Kidney (tissue), 14 donors: ENCODE results near the gene LMAN1. TPM values are rescaled to one million over a fixed set of nuclear protein-coding genes. Genes with fewer than 3 reads are reported as not detected.

Experiments used
- DNase-seq, 5 donors: peaks; one replicate each; pipeline ENCODE4 v3.0.0-alpha.2; 2013 to 2020
- FAIRE-seq: peaks from 2 replicates; lab custom pipeline; 2012; peaks lifted over from hg19 to GRCh38; lab: Jason Lieb, UNC
- H3K27ac ChIP-seq, 2 donors: one replicate each; pipeline ENCODE4 v1.7.0; 2013; ENCODE audit warnings: low read depth in 2 of 2, low read length in 2 of 2, inconsistent platforms in 1 of 2
- H3K27me3 ChIP-seq: one replicate; pipeline ENCODE4 v1.7.1; 2013; ENCODE audit warnings: low read length, inconsistent platforms; ENCODE audit not compliant: control insufficient read depth, insufficient read depth
- H3K36me3 ChIP-seq, 3 donors: one replicate each; pipeline versions ENCODE4 v1.7.0 to v1.7.1; 2013; ENCODE audit warnings: low read length in 3 of 3, control low read depth in 1 of 3, inconsistent platforms in 1 of 3; ENCODE audit not compliant: insufficient read depth in 3 of 3, control insufficient read depth in 2 of 3
- H3K4me1 ChIP-seq, 3 donors: one replicate each; pipeline versions ENCODE4 v1.7.0 to v1.7.1; 2013; ENCODE audit warnings: low read length in 3 of 3, inconsistent platforms in 1 of 3, low read depth in 1 of 3; ENCODE audit not compliant: control insufficient read depth in 2 of 3, insufficient read depth in 2 of 3
- H3K4me3 ChIP-seq, 3 donors: one replicate each; pipeline versions ENCODE4 v1.7.0 to v1.8.1; 2013; ENCODE audit warnings: low read length in 3 of 3, control low read depth in 1 of 3, inconsistent platforms in 1 of 3
- H3K9ac ChIP-seq, 3 donors: one replicate each; pipeline versions ENCODE4 v1.7.0 to v1.7.1; 2013; ENCODE audit warnings: low read length in 3 of 3, control low read depth in 1 of 3, inconsistent platforms in 1 of 3
- H3K9me3 ChIP-seq, 3 donors: one replicate each; pipeline versions ENCODE4 v1.7.0 to v1.7.1; 2013; ENCODE audit warnings: low read length in 3 of 3, control low read depth in 1 of 3, inconsistent platforms in 1 of 3; ENCODE audit not compliant: control insufficient read depth in 2 of 3, insufficient read depth in 1 of 3
- CTCF ChIP-seq: IDR thresholded peaks from 3 replicates; pipeline ENCODE4 v1.5.1; 2012; ENCODE audit warnings: mild to moderate bottlenecking, moderate library complexity, borderline replicate concordance; ENCODE audit not compliant: insufficient read depth; ENCODE audit errors: extremely low read depth
- intact Hi-C: fragments of 100-400 bp; cut with DNase I; formaldehyde crosslinking; loops from one replicate; pipeline ENCODE4 v1.11.1; 2022
- polyA plus RNA-seq: library from polyadenylated mRNA; stranded (reverse); fragments of 350-450 nt; fragmentation: Illumina TruSeq; extraction: RNeasy Lipid Tissue Mini Kit (QIAGEN cat#74804); gene quantifications from one replicate; pipeline ENCODE4 v1.2.3, GENCODE V29; 2014; ENCODE audit warnings: low read depth, low replicate concordance; ENCODE audit not compliant: insufficient read depth
- total RNA-seq: library from RNA; stranded (reverse); fragmentation: NEBNext Ultra II Directional; extraction: Animal tissue kit (Norgen Biotek cat#: 25700); gene quantifications from one replicate; pipeline ENCODE4 v1.2.1, GENCODE V29; 2021
- donor health status: control.
- donor health status: control.
- donor health status: control.
- donor health status: control.
- donor health status: control.
- donor health status: DM: yes; HTN: yes; CAD: no.
- donor health status: Normal renal cell carcinoma (clear cell type).

The LMAN1 gene
- total and polyA plus RNA-seq, 2 donors from 2014 or later: 31.6 to 78.8 TPM

- no peak for DNase-seq
- TF ChIP-seq CTCF: no peak
- peaks cover 4 to 36% (median 20%) of the 10 kb centered on the region in 3 donors for H3K36me3 ChIP-seq
These were observed 26.1 kb downstream of the LMAN1 start for GRCh38 chr18:59332986-59333385.

GRCh38 chr18:59328683-59329082 is 30.4 kb downstream of the LMAN1 start:
- H3K27me3 ChIP-seq: no peaks in the 10 kb centered on the region
- DNase-seq (no peak), FAIRE-seq (no peak)
- H3K9me3 ChIP-seq: no peaks in the 10 kb centered on the region
- no peak for TF ChIP-seq CTCF
- no peaks in the 10 kb centered on the region for H3K4me1 ChIP-seq
- intact Hi-C loops: no loop called here
- peaks cover 4 to 45% (median 20%) of the 10 kb centered on the region in 3 donors for H3K36me3 ChIP-seq
- no peak overlapping the region for H3K4me3 ChIP-seq
- no peak overlapping the region for H3K9ac ChIP-seq
- no peak overlapping the region for H3K27ac ChIP-seq

More at GRCh38 chr18:59332986-59333385, 26.1 kb downstream of the LMAN1 start:
- no peak overlapping the region for H3K4me3 ChIP-seq
- no peak for FAIRE-seq
- intact Hi-C loops: no loop called here
- H3K4me1 ChIP-seq: no peaks in the 10 kb centered on the region
- H3K27ac ChIP-seq: no peak overlapping the region
- no peaks in the 10 kb centered on the region for H3K9me3 ChIP-seq
- H3K27me3 ChIP-seq: no peaks in the 10 kb centered on the region
- no peak overlapping the region for H3K9ac ChIP-seq

GRCh38 chr18:59325965-59326364 is 33.1 kb downstream of the LMAN1 start:
- peaks cover 0 to 27% (median 12%) of the 10 kb centered on the region in 3 donors for H3K36me3 ChIP-seq
- no peaks in the 10 kb centered on the region for H3K9me3 ChIP-seq
- no peak overlapping the region for H3K9ac ChIP-seq
- no peaks in the 10 kb centered on the region for H3K27me3 ChIP-seq
- DNase-seq: no peak
- FAIRE-seq: no peak
- H3K4me3 ChIP-seq: no peak overlapping the region
- TF ChIP-seq CTCF: no peak
- no peak overlapping the region for H3K27ac ChIP-seq
- no peaks in the 10 kb centered on the region for H3K4me1 ChIP-seq
- intact Hi-C loops: no loop called here

- FAIRE-seq: no peak
- no peak for DNase-seq
These were observed 34.5 kb downstream of the LMAN1 start for GRCh38 chr18:59324623-59324971.

More at GRCh38 chr18:59324623-59324971, 34.5 kb downstream of the LMAN1 start:
- no peak overlapping the region for H3K27ac ChIP-seq
- H3K4me3 ChIP-seq: no peak overlapping the region
- TF ChIP-seq CTCF: no peak
- no peaks in the 10 kb centered on the region for H3K27me3 ChIP-seq
- H3K9ac ChIP-seq: no peak overlapping the region
- intact Hi-C loops: no loop called here
- H3K9me3 ChIP-seq: no peaks in the 10 kb centered on the region
- no peaks in the 10 kb centered on the region for H3K4me1 ChIP-seq
- peaks cover 0 to 27% (median 12%) of the 10 kb centered on the region in 3 donors for H3K36me3 ChIP-seq
